ENCODE measurements around the gene HPDL. TPM values are rescaled to one million over a fixed set of nuclear protein-coding genes. Genes with fewer than 3 reads are reported as not detected.

The HPDL gene
- total RNA-seq, 1 donor from 2014 or later: not detected

Other genes starting within 250 kb of the HPDL start
- 0.81 TPM for gene ZSWIM5, start 120.3 kb upstream of the HPDL start, total RNA-seq
- 2.9 TPM for gene TOE1, start 13.3 kb downstream of the HPDL start, total RNA-seq
- gene MUTYH, start 13.5 kb downstream of the HPDL start, total RNA-seq: 6.1 TPM
- 1.5 TPM for gene TESK2, start 164.3 kb downstream of the HPDL start, total RNA-seq
- gene CCDC163, start 173.2 kb downstream of the HPDL start, total RNA-seq: 0.38 TPM
- 19.1 TPM for gene MMACHC, start 173.4 kb downstream of the HPDL start, total RNA-seq
- gene PRDX1, start 195.0 kb downstream of the HPDL start, total RNA-seq: 319 TPM
- gene AKR1A1, start 223.9 kb downstream of the HPDL start, total RNA-seq: 43.3 TPM

Data from Right ventricle myocardium superior (tissue), 1 donor.